Embryonic facial prominence (tissue), 1 donor: Measurements from ENCODE around the gene PTMS.
"Not testable (repeated sequence)": the region's sequence is repeated elsewhere in the genome, so short reads cannot be mapped to it uniquely, and the experiment has no call there.

Experiments used
- DNase-seq: peaks from one replicate; pipeline ENCODE4 v3.0.0-alpha.2; 2016; ENCODE audit errors: extremely low spot score

Gene PTMS

GRCh38 chr12:6765634-6766581, at the start of gene PTMS:
Gene PTMS (plus strand): TSS chr12:6766363. CDS start chr12:6766706, 343 bp downstream.
- DNase-seq, result peak; percentile 94

- DNase-seq, result no peak
Observed at GRCh38 chr12:6716874-6717437, 49.2 kb upstream of the PTMS start.

GRCh38 chr12:6722863-6723262, 43.3 kb upstream of the PTMS start:
- DNase-seq, result no peak

- peak; percentile 95 for DNase-seq
Observed at GRCh38 chr12:6723607-6724408, 42.4 kb upstream of the PTMS start, which contains the start of gene COPS7A. Gene COPS7A (plus strand): TSS chr12:6724046. CDS start chr12:6724657, 611 bp downstream.

- DNase-seq, result no peak
Observed at GRCh38 chr12:6724409-6724797, 41.8 kb upstream of the PTMS start.

GRCh38 chr12:6725350-6725749, 40.8 kb upstream of the PTMS start:
- DNase-seq, result no peak

GRCh38 chr12:6729186-6729585, 37.0 kb upstream of the PTMS start:
- DNase-seq, result no peak

- DNase-seq, result no peak
Observed at GRCh38 chr12:6730169-6730568, 36.0 kb upstream of the PTMS start.

GRCh38 chr12:6734506-6735387, 31.4 kb upstream of the PTMS start:
- DNase-seq, result no peak

GRCh38 chr12:6735448-6736191, 30.5 kb upstream of the PTMS start:
- DNase-seq, result no peak

- no peak for DNase-seq
Observed at GRCh38 chr12:6736754-6737153, 29.4 kb upstream of the PTMS start.

- DNase-seq, result not testable (repeated sequence)
Observed at GRCh38 chr12:6742080-6742479, 24.1 kb upstream of the PTMS start.

- no peak for DNase-seq
Observed at GRCh38 chr12:6742834-6743233, 23.3 kb upstream of the PTMS start.

GRCh38 chr12:6743300-6743699, 22.9 kb upstream of the PTMS start:
- DNase-seq, result not testable (repeated sequence)

- no peak for DNase-seq
Observed at GRCh38 chr12:6745741-6746525, 20.2 kb upstream of the PTMS start.

- no peak for DNase-seq
Observed at GRCh38 chr12:6747216-6747615, 18.9 kb upstream of the PTMS start.

- DNase-seq, result no peak
Observed at GRCh38 chr12:6748761-6749160, 17.4 kb upstream of the PTMS start.

GRCh38 chr12:6750506-6750905, 15.7 kb upstream of the PTMS start:
- no peak for DNase-seq

GRCh38 chr12:6751767-6752166, 14.4 kb upstream of the PTMS start:
- no peak for DNase-seq
